Astrocyte of the cerebellum (primary cell): ENCODE results near the gene CYP26B1.

ENCODE experiments used
- DNase-seq: peaks from one replicate; pipeline ENCODE4 v3.0.0-alpha.2; 2011; ENCODE audit warnings: low read depth
- H3K4me3 ChIP-seq: 2 replicates; pipeline ENCODE4 v1.5.1; 2011; ENCODE audit warnings: mild to moderate bottlenecking, low read depth, low read length, moderate library complexity
- in situ Hi-C: cut with HindIII; loops from 2 replicates; pipeline ENCODE4 v1.10.0; 2017; ENCODE audit warnings: low sequenced_read_pairs
- TF ChIP-seq, protein P1 (sequence below): IDR thresholded peaks from 2 replicates; pipeline ENCODE4 v1.5.1; 2012; ENCODE audit warnings: low read length, low read depth, moderate library complexity, mild to moderate bottlenecking; ENCODE audit errors: missing control alignments

The CYP26B1 gene

DNA sequence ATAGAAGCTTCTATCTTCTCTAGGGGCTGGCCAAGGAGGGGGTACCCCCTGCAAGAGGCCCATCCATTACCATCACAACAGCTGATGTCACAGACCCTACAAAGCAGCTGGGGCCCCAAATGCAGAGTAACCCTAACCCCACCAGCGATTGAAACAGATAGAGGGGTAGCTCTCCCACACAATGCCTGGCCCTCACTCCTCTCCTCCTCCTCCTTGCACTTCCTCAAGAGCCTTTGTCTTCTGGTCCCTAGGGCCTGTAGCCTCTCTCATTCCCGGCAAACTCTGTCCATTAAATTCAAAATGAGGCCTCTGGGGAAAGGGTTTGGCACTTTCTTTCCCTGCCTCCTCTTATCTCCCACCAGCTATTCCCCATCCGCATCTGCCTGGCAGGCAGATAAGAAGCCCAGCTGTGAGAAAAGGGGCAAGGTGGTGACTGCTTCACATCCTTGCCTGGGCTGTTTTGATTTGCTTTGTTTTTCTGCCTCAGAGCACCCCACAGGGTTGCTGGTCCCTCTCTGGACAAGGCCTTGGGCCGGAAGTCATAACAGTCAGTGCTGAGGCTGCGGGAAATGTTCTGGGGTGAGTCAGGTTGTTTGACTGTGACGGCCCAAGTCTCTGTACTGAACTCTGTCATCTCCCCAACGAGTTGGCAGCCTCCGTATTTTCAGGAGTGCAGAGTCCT is 26.1 kb upstream of the CYP26B1 start:
- no peak for DNase-seq
- in situ Hi-C loops: no loop called here
- TF ChIP-seq, protein P1, sequence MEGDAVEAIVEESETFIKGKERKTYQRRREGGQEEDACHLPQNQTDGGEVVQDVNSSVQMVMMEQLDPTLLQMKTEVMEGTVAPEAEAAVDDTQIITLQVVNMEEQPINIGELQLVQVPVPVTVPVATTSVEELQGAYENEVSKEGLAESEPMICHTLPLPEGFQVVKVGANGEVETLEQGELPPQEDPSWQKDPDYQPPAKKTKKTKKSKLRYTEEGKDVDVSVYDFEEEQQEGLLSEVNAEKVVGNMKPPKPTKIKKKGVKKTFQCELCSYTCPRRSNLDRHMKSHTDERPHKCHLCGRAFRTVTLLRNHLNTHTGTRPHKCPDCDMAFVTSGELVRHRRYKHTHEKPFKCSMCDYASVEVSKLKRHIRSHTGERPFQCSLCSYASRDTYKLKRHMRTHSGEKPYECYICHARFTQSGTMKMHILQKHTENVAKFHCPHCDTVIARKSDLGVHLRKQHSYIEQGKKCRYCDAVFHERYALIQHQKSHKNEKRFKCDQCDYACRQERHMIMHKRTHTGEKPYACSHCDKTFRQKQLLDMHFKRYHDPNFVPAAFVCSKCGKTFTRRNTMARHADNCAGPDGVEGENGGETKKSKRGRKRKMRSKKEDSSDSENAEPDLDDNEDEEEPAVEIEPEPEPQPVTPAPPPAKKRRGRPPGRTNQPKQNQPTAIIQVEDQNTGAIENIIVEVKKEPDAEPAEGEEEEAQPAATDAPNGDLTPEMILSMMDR: no peak

DNA sequence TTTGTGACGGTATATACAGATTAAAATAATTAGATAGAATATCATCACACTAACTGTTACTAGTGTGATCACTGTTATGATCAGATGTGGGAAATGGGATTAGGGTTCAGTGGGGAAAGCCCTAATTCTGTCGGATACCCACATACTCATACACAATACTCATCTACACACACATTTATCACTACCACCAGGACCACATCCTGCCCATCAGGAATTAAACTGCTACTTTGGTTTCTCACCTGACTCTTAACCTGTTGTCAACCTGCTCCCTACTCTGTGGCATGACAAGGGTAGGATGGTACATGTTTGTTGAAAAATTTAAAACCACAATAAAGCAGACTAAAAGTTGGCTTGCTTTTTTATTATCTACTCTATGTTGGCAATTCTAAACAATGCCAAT is 24.8 kb upstream of the CYP26B1 start:
- in situ Hi-C loops: no loop called here
- no peak overlapping the region for H3K4me3 ChIP-seq
- TF ChIP-seq, protein P1: no peak
- no peak for DNase-seq

More for the DNA sequence above, 26.1 kb upstream of the CYP26B1 start:
- no peak overlapping the region for H3K4me3 ChIP-seq

DNA sequence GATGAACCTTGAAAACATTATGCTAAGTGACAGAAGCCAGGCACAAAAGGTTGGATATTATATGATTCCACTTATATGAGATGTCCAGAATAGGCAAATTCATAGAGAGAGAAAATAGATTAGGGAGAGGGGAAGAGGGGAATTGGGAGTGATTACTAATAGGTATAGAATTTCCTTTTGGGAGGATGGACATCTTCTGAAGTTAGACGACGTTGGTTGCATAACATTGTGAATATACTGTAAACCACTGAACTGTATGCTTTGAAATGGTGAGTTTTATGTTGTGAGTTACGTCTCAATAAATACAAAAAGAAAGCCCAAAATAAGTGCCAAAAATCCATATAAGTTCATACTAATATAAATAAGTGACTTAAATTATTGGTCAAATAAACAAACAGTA is 18.6 kb upstream of the CYP26B1 start:
- TF ChIP-seq, protein P1: no peak
- H3K4me3 ChIP-seq: no peak overlapping the region
- in situ Hi-C loops: no loop called here
- no peak for DNase-seq

DNA sequence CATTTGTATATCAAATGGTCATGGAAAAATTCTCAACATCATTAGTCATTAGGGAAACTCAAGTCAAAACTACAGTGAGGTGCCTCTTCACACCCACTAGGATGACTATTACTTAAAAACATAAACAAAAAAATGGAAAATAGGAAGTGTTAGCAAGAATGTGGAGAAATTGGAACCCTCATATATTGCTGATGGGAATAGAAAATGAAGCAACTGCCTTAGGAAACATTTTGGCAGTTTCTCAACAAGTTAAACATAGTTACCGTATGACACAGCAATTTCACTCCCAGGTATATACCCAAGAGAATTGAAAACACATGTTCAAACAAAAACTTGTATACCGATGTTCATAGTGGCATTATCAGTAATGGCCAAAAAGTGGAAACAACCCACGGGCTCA is 18.1 kb upstream of the CYP26B1 start:
- in situ Hi-C loops: no loop called here
- no peak for DNase-seq
- H3K4me3 ChIP-seq: no peak overlapping the region
- TF ChIP-seq, protein P1: no peak

DNA sequence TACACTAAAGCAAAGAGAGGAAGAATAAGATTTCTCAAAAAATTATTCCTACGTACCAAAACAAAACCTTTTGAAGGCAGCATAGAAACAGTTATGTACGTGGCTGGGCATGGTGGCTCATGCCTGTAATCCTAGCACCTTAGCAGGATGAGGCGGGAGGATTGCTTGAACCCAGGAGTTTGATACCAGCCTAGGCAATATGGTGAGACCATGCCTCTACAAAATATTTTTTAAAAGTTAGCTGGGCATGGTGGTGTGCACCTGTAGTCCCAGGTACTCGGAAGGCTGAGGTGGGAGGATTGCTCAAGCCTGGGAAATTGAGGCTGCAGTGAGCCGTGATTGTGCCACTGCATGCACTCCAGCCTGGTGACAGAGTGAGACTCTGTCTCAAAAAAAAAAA is 14.9 kb upstream of the CYP26B1 start:
- in situ Hi-C loops: no loop called here
- TF ChIP-seq, protein P1: no peak
- no peak overlapping the region for H3K4me3 ChIP-seq
- DNase-seq: no peak

DNA sequence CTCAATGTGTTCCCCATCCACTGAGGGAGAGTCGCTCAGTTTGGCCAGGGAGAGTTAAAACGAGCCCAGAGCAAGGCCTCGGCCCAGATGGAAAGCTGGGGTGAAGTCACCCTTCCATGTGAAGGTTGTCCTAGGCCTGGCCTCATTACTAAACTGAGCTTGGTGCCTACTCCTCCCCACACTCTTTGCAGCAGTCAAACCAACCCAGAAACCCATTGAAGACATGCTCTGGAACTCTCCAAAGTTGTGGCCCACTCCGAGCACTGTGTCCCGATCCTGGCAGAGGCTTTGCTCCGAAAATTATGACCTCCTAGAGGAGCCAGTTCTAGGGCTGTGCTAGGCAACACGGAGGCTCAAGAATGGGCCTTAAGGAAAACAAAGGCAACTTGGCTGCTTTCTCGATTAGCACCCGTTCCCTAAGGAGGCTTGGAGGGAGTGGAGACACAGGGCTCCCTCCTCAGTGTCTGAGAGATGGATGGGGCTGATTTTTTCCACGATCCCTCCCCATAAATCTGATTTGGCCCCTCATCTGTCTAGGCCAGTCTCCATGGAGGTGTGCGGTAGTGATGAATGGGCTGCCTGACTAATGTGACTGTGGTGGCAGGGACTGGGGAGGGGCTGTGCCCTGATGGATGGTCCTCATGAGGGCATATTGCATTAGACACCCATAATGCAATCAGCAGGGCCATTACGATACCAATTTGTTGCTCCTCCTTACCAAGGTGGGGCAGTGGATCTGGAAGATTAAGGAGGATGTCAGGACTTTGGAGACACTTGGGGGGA is 11.7 kb upstream of the CYP26B1 start:
- TF ChIP-seq, protein P1: no peak
- DNase-seq: no peak
- no peak overlapping the region for H3K4me3 ChIP-seq
- in situ Hi-C loops: no loop called here
